ENCODE measurements around the gene EDNRA. TPM values are rescaled to one million over a fixed set of nuclear protein-coding genes. Genes with fewer than 3 reads are reported as not detected.
A peak's percentile ranks its signal among the peaks of the same experiment; 100 is the strongest.

The EDNRA gene
- total RNA-seq, 2 donors from 2014 or later = 10.8 to 22.2 TPM

GRCh38 chr4:147485167-147485566 lies 4.3 kb downstream of the EDNRA start:
- no peak for DNase-seq (ENCODE audit: low spot score)
- Histone ChIP-seq H3K4me3 (no peak overlapping the region), H3K27ac (peak overlapping the region in 1 of 2 donors; percentile 26)

DNA sequence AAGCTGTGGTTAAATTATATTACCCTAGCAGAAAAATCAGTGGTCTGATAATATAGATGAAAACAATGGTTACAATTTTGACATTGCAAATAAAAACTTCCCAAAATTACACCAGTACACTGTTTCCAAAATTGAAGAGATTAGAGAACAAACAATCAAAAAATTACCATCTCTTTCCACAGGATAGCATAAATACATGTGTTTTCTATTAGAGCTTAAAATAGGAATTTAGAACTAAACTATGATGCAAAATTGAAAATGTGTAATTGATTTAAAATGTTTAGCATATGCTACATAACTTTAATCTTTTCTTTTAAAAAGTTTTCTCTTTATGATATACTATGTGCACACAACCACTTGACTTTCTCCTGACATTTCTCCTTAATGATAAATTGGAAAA lies 6.7 kb downstream of the EDNRA start:
- Histone ChIP-seq H3K27ac (no peak overlapping the region), H3K4me1 (ENCODE audit: control insufficient read depth in 1 of 2, low read depth in 2 of 2) (peaks cover 3 to 74% of the 10 kb centered on the region in 2 donors), H3K9me3 (no peaks in the 10 kb centered on the region), H3K4me3 (no peak overlapping the region), H3K27me3 (replicated peaks; ENCODE audit: insufficient read depth) (no peaks in the 10 kb centered on the region), H3K36me3 (no peaks in the 10 kb centered on the region)
- TF ChIP-seq, protein P1, sequence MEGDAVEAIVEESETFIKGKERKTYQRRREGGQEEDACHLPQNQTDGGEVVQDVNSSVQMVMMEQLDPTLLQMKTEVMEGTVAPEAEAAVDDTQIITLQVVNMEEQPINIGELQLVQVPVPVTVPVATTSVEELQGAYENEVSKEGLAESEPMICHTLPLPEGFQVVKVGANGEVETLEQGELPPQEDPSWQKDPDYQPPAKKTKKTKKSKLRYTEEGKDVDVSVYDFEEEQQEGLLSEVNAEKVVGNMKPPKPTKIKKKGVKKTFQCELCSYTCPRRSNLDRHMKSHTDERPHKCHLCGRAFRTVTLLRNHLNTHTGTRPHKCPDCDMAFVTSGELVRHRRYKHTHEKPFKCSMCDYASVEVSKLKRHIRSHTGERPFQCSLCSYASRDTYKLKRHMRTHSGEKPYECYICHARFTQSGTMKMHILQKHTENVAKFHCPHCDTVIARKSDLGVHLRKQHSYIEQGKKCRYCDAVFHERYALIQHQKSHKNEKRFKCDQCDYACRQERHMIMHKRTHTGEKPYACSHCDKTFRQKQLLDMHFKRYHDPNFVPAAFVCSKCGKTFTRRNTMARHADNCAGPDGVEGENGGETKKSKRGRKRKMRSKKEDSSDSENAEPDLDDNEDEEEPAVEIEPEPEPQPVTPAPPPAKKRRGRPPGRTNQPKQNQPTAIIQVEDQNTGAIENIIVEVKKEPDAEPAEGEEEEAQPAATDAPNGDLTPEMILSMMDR (IDR thresholded peaks at IDR 0.05) = no peak
- ATAC-seq (ENCODE audit: insufficient number of reproducible peaks, low FRiP score, low read depth) (no peak), DNase-seq (ENCODE audit: low spot score) (no peak)

More at GRCh38 chr4:147485167-147485566, 4.3 kb downstream of the EDNRA start:
- Histone ChIP-seq H3K4me1 (ENCODE audit: control insufficient read depth in 1 of 2, low read depth in 2 of 2) (peaks cover 0 to 77% of the 10 kb centered on the region in 2 donors), H3K9me3 (no peaks in the 10 kb centered on the region), H3K36me3 (no peaks in the 10 kb centered on the region), H3K27me3 (replicated peaks; ENCODE audit: insufficient read depth) (no peaks in the 10 kb centered on the region)
- ATAC-seq (ENCODE audit: insufficient number of reproducible peaks, low FRiP score, low read depth) = no peak
- TF ChIP-seq, protein P1 (IDR thresholded peaks at IDR 0.05) = no peak

GRCh38 chr4:147488556-147488955 lies 7.7 kb downstream of the EDNRA start:
- DNase-seq (ENCODE audit: low spot score) (no peak), ATAC-seq (ENCODE audit: insufficient number of reproducible peaks, low FRiP score, low read depth) (no peak)
- Histone ChIP-seq H3K4me3 (no peak overlapping the region), H3K27ac (no peak overlapping the region), H3K27me3 (replicated peaks; ENCODE audit: insufficient read depth) (no peaks in the 10 kb centered on the region), H3K4me1 (ENCODE audit: control insufficient read depth in 1 of 2, low read depth in 2 of 2) (peaks cover 3 to 77% of the 10 kb centered on the region in 2 donors), H3K36me3 (no peaks in the 10 kb centered on the region), H3K9me3 (no peaks in the 10 kb centered on the region)
- TF ChIP-seq, protein P1 (IDR thresholded peaks at IDR 0.05) = no peak

- H3K4me1 ChIP-seq (ENCODE audit: control insufficient read depth in 1 of 2, low read depth in 2 of 2) = peaks cover 3 to 67% of the 10 kb centered on the region in 2 donors
- no peaks in the 10 kb centered on the region for H3K27me3 ChIP-seq (replicated peaks; ENCODE audit: insufficient read depth)
- TF ChIP-seq, protein P1 (IDR thresholded peaks at IDR 0.05) = no peak
- H3K9me3 ChIP-seq = no peaks in the 10 kb centered on the region
- DNase-seq (ENCODE audit: low spot score) (no peak), ATAC-seq (ENCODE audit: insufficient number of reproducible peaks, low FRiP score, low read depth) (no peak)
- H3K36me3 ChIP-seq = no peaks in the 10 kb centered on the region
- no peak overlapping the region for H3K4me3 ChIP-seq
- H3K27ac ChIP-seq = no peak overlapping the region
These were observed 10.2 kb downstream of the EDNRA start for GRCh38 chr4:147491086-147491485.

- Histone ChIP-seq H3K4me1 (ENCODE audit: control insufficient read depth in 1 of 2, low read depth in 2 of 2) (peaks cover 3 to 55% of the 10 kb centered on the region in 2 donors), H3K4me3 (peak overlapping the region; percentile 44), H3K27me3 (replicated peaks; ENCODE audit: insufficient read depth) (no peaks in the 10 kb centered on the region), H3K27ac (peak overlapping the region; percentile 42 to 45), H3K36me3 (no peaks in the 10 kb centered on the region), H3K9me3 (no peaks in the 10 kb centered on the region)
- no peak for DNase-seq (ENCODE audit: low spot score)
- TF ChIP-seq, protein P1 (IDR thresholded peaks at IDR 0.05) = no peak
- ATAC-seq (ENCODE audit: insufficient number of reproducible peaks, low FRiP score, low read depth) = no peak
These were observed 11.4 kb downstream of the EDNRA start for GRCh38 chr4:147492306-147492705.

Data from thoracic aorta (tissue), 2 donors.